GM12878 (cell line): ENCODE data around the gene KRT37. TPM values are rescaled to one million over a fixed set of nuclear protein-coding genes. Genes with fewer than 3 reads are reported as not detected.

Experiments
- ATAC-seq: fragments of 200-7000 bp; cut with Tn5 transposase; 3 replicates; pipeline ENCODE4 v1.9.1; 2020; ENCODE audit warnings: mild to moderate bottlenecking, moderate library complexity
- BruUV-seq: library from RNA; stranded (reverse); fragments of 400-500 nt; replicated peaks from 2 replicates; lab custom pipeline; 2021; lab: Mats Ljungman, UMichigan
- CTCF ChIA-PET: fragments of 300-600 bp; sonication (Branson Sonifier 250); formaldehyde crosslinking; extraction: SDS; loops from one replicate; lab custom pipeline; 2021; ENCODE audit warnings: inconsistent platforms; lab: Yijun Ruan, JAX
- POLR2A ChIA-PET: fragments of 350-600 bp; formaldehyde crosslinking; extraction: SDS; loops from one replicate; lab custom pipeline; 2021; ENCODE audit warnings: inconsistent platforms; lab: Charles Lee
- RAD21 ChIA-PET: fragments of 300-600 bp; sonication (Branson Sonifier 250); formaldehyde crosslinking; loops from one replicate; lab custom pipeline; 2023; ENCODE audit warnings: antibody characterized with exemption; ENCODE audit not compliant: unreplicated experiment; lab: Charles Lee
- SMC1A ChIA-PET: fragments of 300-600 bp; sonication (Branson Sonifier 250); formaldehyde crosslinking; loops from one replicate; lab custom pipeline; 2023; ENCODE audit not compliant: unreplicated experiment, uncharacterized antibody; lab: Charles Lee
- DNase-seq: peaks from one replicate; pipeline ENCODE4 v3.0.0-alpha.2; 2011; ENCODE audit warnings: low read depth, low spot score
- FAIRE-seq: peaks from 3 replicates; lab custom pipeline; 2011; peaks lifted over from hg19 to GRCh38; lab: Jason Lieb, UNC
- H2AFZ ChIP-seq: 2 replicates; pipeline ENCODE4 v1.6.0; 2011; ENCODE audit warnings: low read depth, low read length, control low read depth; ENCODE audit not compliant: control insufficient read depth
- H3K27ac ChIP-seq: 2 replicates; pipeline ENCODE4 v1.5.1; 2011; ENCODE audit warnings: control low read depth; ENCODE audit not compliant: control insufficient read depth, insufficient read depth
- H3K27me3 ChIP-seq, 2 experiments: replicated peaks in 1 of 2; 2 replicates each; pipeline versions ENCODE4 v1.6.0 to v1.6.1; 2011; ENCODE audit warnings: low read length in 1 of 2; ENCODE audit not compliant: control insufficient read depth in 2 of 2, insufficient read depth in 2 of 2
- H3K36me3 ChIP-seq, 2 experiments: 2 replicates each; pipeline ENCODE4 v1.5.1; 2011; ENCODE audit warnings: low read length in 1 of 2; ENCODE audit not compliant: control insufficient read depth in 2 of 2, insufficient read depth in 2 of 2
- H3K4me1 ChIP-seq: 2 replicates; pipeline ENCODE4 v1.6.1; 2011; ENCODE audit warnings: mild to moderate bottlenecking, low read length, moderate library complexity, mixed read lengths; ENCODE audit not compliant: control insufficient read depth, insufficient read depth
- H3K4me2 ChIP-seq: 2 replicates; pipeline ENCODE4 v1.6.0; 2011; ENCODE audit warnings: control low read depth; ENCODE audit not compliant: control insufficient read depth, insufficient read depth
- H3K4me3 ChIP-seq: fragments of 200-600 bp; sonication (generic); 2 replicates; pipeline ENCODE4 v1.5.1; 2016
- H3K79me2 ChIP-seq: 2 replicates; pipeline ENCODE4 v1.6.0; 2011; ENCODE audit warnings: low read length; ENCODE audit not compliant: control insufficient read depth, insufficient read depth
- H3K9ac ChIP-seq: 2 replicates; pipeline ENCODE4 v1.8.0; 2011; ENCODE audit warnings: low read length, control low read depth, mixed read lengths; ENCODE audit not compliant: control insufficient read depth, insufficient read depth
- H3K9me3 ChIP-seq: replicated peaks from 3 replicates; pipeline ENCODE4 v1.5.1; 2011; ENCODE audit warnings: mild to moderate bottlenecking, low read length; ENCODE audit not compliant: control insufficient read depth, insufficient read depth
- H4K20me1 ChIP-seq: 2 replicates; pipeline ENCODE4 v1.6.0; 2011; ENCODE audit not compliant: control insufficient read depth, insufficient read depth
- DPF2 ChIP-seq: fragments of 450-650 bp; IDR thresholded peaks from 2 replicates; pipeline ENCODE4 v1.6.1; 2017; ENCODE audit warnings: mild to moderate bottlenecking
- FOXM1 ChIP-seq: IDR thresholded peaks from 2 replicates; pipeline ENCODE4 v1.6.1; 2012; ENCODE audit warnings: low read depth, mild to moderate bottlenecking, inconsistent platforms, low read length, moderate library complexity
- GATAD2B ChIP-seq: fragments of 450-650 bp; conservative IDR thresholded peaks from 2 replicates; pipeline ENCODE4 v1.6.1; 2017; ENCODE audit warnings: low read depth, mild to moderate bottlenecking, moderate library complexity
- MTA2 ChIP-seq: fragments of 450-650 bp; IDR thresholded peaks from 2 replicates; pipeline ENCODE4 v1.6.1; 2016; ENCODE audit warnings: low read depth, mild to moderate bottlenecking, moderate library complexity
- MYB ChIP-seq: fragments of 150-350 bp; IDR thresholded peaks from 2 replicates; pipeline ENCODE4 v1.6.1; 2014; ENCODE audit warnings: mild to moderate bottlenecking, low read depth, low read length, borderline replicate concordance
- MYC ChIP-seq: IDR thresholded peaks from 2 replicates; pipeline ENCODE4 v1.6.1; 2011; ENCODE audit warnings: mild to moderate bottlenecking, low read length, moderate library complexity, inconsistent platforms; ENCODE audit not compliant: insufficient read depth, insufficient replicate concordance, insufficient read length, severe bottlenecking
- NBN ChIP-seq: fragments of 450-650 bp; IDR thresholded peaks from 2 replicates; pipeline ENCODE4 v1.6.1; 2016
- RAD51 ChIP-seq: fragments of 450-650 bp; IDR thresholded peaks from 2 replicates; pipeline ENCODE4 v1.6.1; 2016; ENCODE audit warnings: moderate library complexity, mild to moderate bottlenecking, inconsistent platforms
- SPI1 ChIP-seq: IDR thresholded peaks from 2 replicates; pipeline ENCODE4 v1.6.1; 2011; ENCODE audit warnings: low read depth, mild to moderate bottlenecking, low read length, moderate library complexity, borderline replicate concordance; ENCODE audit not compliant: insufficient read depth
- TCF12 ChIP-seq: IDR thresholded peaks from 2 replicates; pipeline ENCODE4 v1.6.1; 2011; ENCODE audit warnings: low read depth, mild to moderate bottlenecking, low read length
- ZNF274 ChIP-seq: IDR thresholded peaks from one replicate; pipeline ENCODE4 v1.8.0; 2011; ENCODE audit not compliant: insufficient read length, insufficient read depth
- ZSCAN29 ChIP-seq: fragments of 450-650 bp; IDR thresholded peaks from 2 replicates; pipeline ENCODE4 v1.6.1; 2017; ENCODE audit warnings: mild to moderate bottlenecking, moderate library complexity
- WGBS: methylation state at CpG from one replicate; pipeline ENCODE4 v1.1.6; 2016; ENCODE audit warnings: low lambda C conversion rate; ENCODE audit not compliant: insufficient replicate concordance, insufficient coverage; ENCODE audit errors: missing lambda C conversion rate; 5-methylcytosine and 5-hydroxymethylcytosine counted together
- in situ Hi-C: fragments of 300-500 bp; cut with MboI; formaldehyde crosslinking; loops from 9 replicates; pipeline ENCODE4 v1.14.3; 2018; ENCODE audit warnings: mixed read lengths
- intact Hi-C: fragments of 100-400 bp; cut with micrococcal nuclease; formaldehyde crosslinking; loops from one replicate; pipeline ENCODE4 v1.14.2; 2022; ENCODE audit not compliant: unreplicated experiment
- polyA plus RNA-seq, 11 experiments: library from polyadenylated mRNA; depleted of rRNA in 4 of 11; unstranded in 6 of 11; stranded (reverse) in 5 of 11; fragments of >200 nt; fragmentation: Nextera tagmentation in 4 of 11; fragmentation: Illumina TruSeq in 1 of 11; extraction: Ambion mirVana in 4 of 11; extraction: Trizol in 1 of 11; gene quantifications; 1 replicate in 1 of 11; 2 replicates in 10 of 11; pipeline versions ENCODE4 v1.2.1 to v1.2.3, GENCODE V29; 2011 to 2016; ENCODE audit warnings: inconsistent platforms in 2 of 11, missing spikeins in 2 of 11, low read depth in 1 of 11
- total RNA-seq, 4 experiments: library from RNA; depleted of rRNA in 3 of 4; stranded (reverse); fragments of >200 nt in 3 of 4; fragmentation: Illumina TruSeq in 1 of 4; extraction: Trizol in 1 of 4; gene quantifications; 2 replicates each; pipeline versions ENCODE4 v1.2.1 to v1.2.3, GENCODE V29; 2013 to 2021
- TF ChIP-seq, protein P1 (sequence below): fragments of 450-650 bp; formaldehyde crosslinking; IDR thresholded peaks from 2 replicates; pipeline ENCODE4 v1.4.0; 2022; ENCODE audit warnings: mild to moderate bottlenecking, moderate library complexity
- TF ChIP-seq, protein P2 (sequence below): IDR thresholded peaks from 2 replicates; pipeline ENCODE4 v1.6.1; 2012; ENCODE audit warnings: low read depth, low read length, improper control_type of control experiment

Gene KRT37
- total and polyA plus RNA-seq, 10 of the 15 experiments (the other 5 are each of a cell fraction or from before 2014, with no cell fraction given), result not detected

DNA sequence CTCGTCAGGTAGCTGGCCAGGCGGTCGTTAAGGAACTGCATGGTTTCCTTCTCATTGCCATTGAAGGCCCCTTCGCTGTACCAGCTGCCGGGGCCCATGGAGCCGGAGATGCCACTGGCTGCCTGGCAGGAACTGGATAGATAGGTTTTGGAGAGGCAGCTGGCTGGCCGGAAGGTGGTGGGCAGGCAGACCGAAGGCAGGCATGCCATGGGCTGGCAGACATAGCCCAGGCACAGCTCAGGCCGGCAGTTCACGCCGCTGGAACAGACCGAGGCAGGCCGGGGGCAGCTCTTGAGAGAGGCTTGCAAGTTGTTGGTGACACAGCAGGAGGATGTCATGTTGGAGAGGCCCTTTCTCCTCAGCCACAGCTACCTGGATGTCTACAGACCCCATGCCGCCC, 42.6 kb upstream of the KRT37 start, which contains the start of gene KRT32 (continued):
- TF ChIP-seq GATAD2B, result no peak

DNA sequence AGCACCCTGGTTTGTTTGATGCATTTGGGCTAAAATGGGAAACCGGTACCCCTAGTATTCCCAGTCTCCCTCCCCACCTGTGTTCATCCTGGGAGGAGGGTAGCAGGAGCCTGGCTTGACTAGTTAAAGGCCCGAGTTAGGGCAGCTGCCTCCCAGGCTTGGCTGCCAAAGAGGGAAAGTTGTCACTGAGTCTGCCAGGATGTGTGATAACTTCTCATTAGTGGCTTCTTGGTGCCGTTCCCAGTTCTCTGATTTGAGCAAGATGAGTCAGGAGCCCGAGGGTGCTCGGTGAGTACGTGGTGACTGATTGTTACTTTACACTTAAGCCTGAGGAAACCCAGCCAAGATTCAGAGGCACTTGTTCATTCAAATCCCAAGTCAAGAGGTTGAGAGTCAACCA, 40.3 kb upstream of the KRT37 start:
- in situ Hi-C loops, result no loop called here
- no peaks in the 10 kb centered on the region for H4K20me1 ChIP-seq
- BruUV-seq, result no TSS peak
- H3K79me2 ChIP-seq, result no peaks in the 10 kb centered on the region
- DNase-seq, result no peak
- intact Hi-C loops, result no loop called here
- H3K36me3 ChIP-seq, result no peaks in the 10 kb centered on the region
- no peak overlapping the region for H3K9ac ChIP-seq
- CTCF ChIA-PET, result no interaction called here
- SMC1A ChIA-PET, result no interaction called here
- ATAC-seq, result no peak
- no peak overlapping the region for H2AFZ ChIP-seq
- POLR2A ChIA-PET, result no interaction called here
- no peaks in the 10 kb centered on the region for H3K9me3 ChIP-seq
- no peak overlapping the region for H3K27ac ChIP-seq
- H3K4me1 ChIP-seq, result no peaks in the 10 kb centered on the region
- no peak overlapping the region for H3K4me3 ChIP-seq
- no peak for TF ChIP-seq TCF12
- RAD21 ChIA-PET, result no interaction called here
- no peaks in the 10 kb centered on the region; a peak in 2 of 4 replicates for H3K27me3 ChIP-seq
- 1% methylated on average over 6 of the region's 6 CpGs for WGBS
- FAIRE-seq, result no peak
- H3K4me2 ChIP-seq, result no peak overlapping the region

DNA sequence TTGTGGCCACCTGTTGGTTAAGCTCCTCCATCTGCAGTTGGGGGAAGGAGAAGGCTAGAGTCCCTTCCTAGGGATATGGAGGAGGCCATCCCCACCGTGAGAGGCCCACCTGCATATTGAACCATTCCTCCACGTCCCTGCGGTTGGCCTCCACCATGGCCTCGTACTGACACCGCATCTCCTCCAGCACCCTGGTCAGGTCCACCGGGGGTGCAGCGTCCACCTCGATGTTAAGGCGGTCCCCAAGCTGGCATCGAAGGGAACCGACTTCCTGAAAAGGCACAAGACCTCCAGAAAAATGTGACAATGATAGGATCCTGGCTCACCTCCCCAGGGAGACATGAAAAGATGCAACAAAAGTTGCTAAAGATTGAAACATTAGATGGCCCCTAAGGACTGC, 39.8 kb upstream of the KRT37 start:
- ChIA-PET CTCF (no interaction called here), RAD21 (no interaction called here), SMC1A (no interaction called here), POLR2A (no interaction called here)
- no TSS peak for BruUV-seq
- H3K27me3 ChIP-seq, result no peaks in the 10 kb centered on the region; a peak in 2 of 4 replicates
- ATAC-seq (no peak), FAIRE-seq (no peak), DNase-seq (no peak)
- no peak overlapping the region for H2AFZ ChIP-seq
- no peaks in the 10 kb centered on the region for H4K20me1 ChIP-seq
- intact Hi-C loops, result no loop called here
- H3K9me3 ChIP-seq, result no peaks in the 10 kb centered on the region
- no peaks in the 10 kb centered on the region for H3K36me3 ChIP-seq
- H3K9ac ChIP-seq, result no peak overlapping the region
- no peak overlapping the region for H3K27ac ChIP-seq
- no peak overlapping the region for H3K4me3 ChIP-seq
- H3K79me2 ChIP-seq, result no peaks in the 10 kb centered on the region
- no peaks in the 10 kb centered on the region for H3K4me1 ChIP-seq
- H3K4me2 ChIP-seq, result no peak overlapping the region
- in situ Hi-C loops, result no loop called here
- WGBS, result 35% methylated on average over 11 of the region's 11 CpGs
- TF ChIP-seq RAD51 (no peak), ZSCAN29 (no peak), MTA2 (no peak), MYC (no peak), FOXM1 (no peak), ZNF274 (no peak), DPF2 (no peak), SPI1 (no peak), NBN (no peak), MYB (no peak)
- TF ChIP-seq, protein P1, sequence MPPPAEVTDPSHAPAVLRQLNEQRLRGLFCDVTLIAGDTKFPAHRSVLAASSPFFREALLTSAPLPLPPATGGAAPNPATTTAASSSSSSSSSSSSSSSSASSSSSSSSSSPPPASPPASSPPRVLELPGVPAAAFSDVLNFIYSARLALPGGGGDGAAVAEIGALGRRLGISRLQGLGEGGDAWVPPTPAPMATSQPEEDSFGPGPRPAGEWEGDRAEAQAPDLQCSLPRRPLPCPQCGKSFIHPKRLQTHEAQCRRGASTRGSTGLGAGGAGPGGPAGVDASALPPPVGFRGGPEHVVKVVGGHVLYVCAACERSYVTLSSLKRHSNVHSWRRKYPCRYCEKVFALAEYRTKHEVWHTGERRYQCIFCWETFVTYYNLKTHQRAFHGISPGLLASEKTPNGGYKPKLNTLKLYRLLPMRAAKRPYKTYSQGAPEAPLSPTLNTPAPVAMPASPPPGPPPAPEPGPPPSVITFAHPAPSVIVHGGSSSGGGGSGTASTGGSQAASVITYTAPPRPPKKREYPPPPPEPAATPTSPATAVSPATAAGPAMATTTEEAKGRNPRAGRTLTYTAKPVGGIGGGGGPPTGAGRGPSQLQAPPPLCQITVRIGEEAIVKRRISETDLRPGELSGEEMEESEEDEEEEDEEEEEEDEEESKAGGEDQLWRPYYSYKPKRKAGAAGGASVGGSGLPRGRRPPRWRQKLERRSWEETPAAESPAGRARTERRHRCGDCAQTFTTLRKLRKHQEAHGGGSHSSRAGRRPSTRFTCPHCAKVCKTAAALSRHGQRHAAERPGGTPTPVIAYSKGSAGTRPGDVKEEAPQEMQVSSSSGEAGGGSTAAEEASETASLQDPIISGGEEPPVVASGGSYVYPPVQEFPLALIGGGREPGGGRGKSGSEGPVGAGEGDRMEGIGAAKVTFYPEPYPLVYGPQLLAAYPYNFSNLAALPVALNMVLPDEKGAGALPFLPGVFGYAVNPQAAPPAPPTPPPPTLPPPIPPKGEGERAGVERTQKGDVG (CRISPR knock-in tag), result no peak
- TF ChIP-seq, protein P2, sequence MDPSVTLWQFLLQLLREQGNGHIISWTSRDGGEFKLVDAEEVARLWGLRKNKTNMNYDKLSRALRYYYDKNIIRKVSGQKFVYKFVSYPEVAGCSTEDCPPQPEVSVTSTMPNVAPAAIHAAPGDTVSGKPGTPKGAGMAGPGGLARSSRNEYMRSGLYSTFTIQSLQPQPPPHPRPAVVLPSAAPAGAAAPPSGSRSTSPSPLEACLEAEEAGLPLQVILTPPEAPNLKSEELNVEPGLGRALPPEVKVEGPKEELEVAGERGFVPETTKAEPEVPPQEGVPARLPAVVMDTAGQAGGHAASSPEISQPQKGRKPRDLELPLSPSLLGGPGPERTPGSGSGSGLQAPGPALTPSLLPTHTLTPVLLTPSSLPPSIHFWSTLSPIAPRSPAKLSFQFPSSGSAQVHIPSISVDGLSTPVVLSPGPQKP, result no peak
